ENCODE results near the gene STX1B.
A peak's percentile ranks its signal among the peaks of the same experiment; 100 is the strongest.
"Not testable (repeated sequence)": the region's sequence is repeated elsewhere in the genome, so short reads cannot be mapped to it uniquely, and the experiment has no call there.

The STX1B gene

DNA sequence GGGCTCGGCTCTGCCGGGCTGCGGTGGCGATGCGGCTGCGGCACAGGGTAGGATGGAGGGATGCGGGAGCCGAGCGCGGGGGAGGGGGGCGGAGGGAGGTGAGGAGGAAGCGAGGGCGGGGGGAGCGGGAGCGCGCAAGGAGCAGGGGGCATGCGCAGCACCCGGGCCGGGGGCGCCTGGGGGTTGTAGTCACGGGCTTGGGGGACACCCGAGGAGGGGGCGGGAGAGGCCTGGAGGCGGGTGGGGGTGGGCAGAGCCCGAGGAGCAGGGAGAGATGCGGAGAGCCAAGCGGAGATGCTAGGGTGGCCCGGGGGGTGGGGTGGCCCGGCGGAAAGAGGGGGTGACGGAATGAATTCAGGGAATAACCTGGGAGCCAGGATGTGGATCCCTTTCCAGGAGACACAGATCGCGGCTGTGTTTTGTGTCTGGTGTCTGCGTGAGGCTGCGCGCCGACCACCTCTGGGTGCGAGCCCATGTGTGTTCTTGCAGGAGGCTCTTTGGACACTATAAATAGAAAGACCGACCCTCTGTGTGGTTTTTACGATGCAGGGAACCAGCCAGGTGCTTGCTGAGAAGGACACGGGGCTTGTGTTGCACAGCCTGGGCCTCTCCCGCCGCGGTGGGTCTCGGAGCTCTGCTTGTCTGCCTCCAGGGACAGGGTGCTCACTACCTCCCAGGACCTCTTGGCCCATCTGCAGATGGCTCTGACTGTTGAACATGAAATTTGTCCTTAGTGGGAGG is at the start of gene STX1B:
STX1B (minus strand) TSS at position 54 of the 741 bp plus-strand sequence. CDS start 242 bp downstream, outside the sequence.
- DNase-seq = peak; percentile 52 to 58

GRCh38 chr16:31055613-31056012 is 45.2 kb upstream of the STX1B start:
- DNase-seq = no peak

GRCh38 chr16:31052114-31052513 is 41.7 kb upstream of the STX1B start:
- peak in 1 of 2 donors; percentile 54 for DNase-seq

GRCh38 chr16:31050280-31051030 is 40.0 kb upstream of the STX1B start:
- DNase-seq = no peak

- DNase-seq = no peak
Measured at GRCh38 chr16:31043898-31044481, 33.6 kb upstream of the STX1B start.

DNA sequence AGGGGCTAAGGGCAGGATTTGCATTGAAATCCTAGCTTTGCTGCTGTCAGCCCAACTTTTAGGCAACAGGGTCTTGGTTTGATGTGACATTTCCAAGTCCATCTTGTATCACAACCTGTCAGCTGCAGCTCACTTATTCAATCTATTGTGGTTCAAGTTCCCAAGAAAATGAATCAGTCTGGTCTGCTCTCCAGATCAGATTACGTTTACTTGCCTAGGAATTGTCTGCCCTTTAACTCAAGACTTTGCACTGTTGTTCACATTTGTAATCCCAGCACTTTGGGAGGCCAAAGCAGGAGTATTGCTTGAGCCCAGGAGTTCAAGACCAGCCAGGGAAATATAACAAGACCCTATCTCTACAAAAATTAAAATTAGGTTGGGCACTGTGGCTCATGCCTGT is 32.9 kb upstream of the STX1B start:
- no peak for DNase-seq

DNA sequence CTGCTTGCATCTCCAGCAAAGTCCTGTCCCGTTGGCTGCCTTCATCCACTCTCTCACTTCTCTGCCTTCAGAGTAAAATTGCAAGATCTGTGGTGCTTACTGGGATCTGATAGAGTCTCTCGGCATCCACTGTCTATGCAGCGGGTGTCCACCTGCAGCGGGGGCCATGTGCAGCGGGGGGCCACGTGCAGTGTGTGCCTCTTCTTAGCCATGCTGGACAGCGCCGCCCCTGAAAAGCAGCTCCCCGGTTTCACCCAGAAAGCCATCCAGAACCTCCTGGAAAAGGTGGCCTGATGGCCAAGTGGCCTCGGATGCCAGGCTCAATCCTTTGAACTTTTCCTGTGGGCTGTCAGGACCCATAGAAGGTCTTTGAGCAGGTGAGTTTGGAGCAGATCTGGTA is 32.4 kb upstream of the STX1B start:
- no peak for DNase-seq

- no peak for DNase-seq
Measured at GRCh38 chr16:31038993-31039392, 28.6 kb upstream of the STX1B start.

DNA sequence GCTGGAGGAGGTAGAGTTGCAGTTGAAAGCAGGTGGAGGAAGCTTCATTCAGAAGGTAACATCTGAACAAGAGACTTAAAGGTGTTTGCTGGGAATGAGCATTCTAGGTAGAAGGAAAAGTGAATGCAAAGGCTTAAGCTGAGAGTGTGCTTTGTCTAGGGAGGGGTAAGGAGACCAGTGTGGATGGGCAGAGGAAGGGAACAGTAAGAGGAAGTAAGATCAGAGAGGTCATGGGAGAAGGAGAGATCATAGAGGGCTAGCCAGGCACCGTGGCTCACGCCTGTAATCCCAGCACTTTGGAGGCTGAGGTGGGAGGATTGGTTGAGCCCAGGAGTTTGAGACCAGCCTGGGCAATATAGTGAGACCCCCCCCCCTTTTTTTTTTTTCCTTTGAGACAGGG is 26.3 kb upstream of the STX1B start:
- DNase-seq = no peak

DNA sequence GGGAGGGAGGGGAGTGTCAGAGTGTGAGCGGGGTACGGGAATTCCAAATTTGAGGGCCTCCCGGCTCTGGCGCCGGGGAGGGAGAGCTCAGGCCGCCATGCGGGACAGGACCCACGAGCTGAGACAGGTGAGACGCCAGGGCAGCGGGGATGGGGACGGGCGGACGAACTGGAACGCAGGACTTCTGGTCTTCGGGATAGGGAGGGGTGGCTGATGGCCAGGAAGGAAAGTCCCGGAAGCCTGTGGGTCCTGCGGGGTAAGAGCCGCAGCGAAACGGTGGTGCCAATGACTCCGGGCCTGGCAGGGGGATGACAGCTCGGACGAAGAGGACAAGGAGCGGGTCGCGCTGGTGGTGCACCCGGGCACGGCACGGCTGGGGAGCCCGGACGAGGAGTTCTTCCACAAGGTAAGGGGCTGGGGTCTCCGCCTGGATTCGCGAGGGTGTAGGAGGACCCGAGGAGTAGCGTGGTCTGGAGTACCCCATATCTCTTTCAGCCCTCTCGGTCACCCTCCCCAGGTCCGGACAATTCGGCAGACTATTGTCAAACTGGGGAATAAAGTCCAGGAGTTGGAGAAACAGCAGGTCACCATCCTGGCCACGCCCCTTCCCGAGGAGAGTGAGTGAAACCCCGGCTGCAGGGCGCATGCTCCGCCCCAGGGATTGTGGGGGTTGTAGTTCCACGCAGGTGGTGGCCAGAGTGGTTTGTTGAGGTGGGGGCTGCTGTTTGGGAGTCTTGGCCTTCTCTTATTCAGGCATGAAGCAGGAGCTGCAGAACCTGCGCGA is 23.5 kb upstream of the STX1B start:
- DNase-seq = peak; percentile 87 to 88

- peak; percentile 99 for DNase-seq
Measured at GRCh38 chr16:31032736-31033708, 22.6 kb upstream of the STX1B start, which contains the start of gene STX4. Gene STX4 (plus strand): TSS chr16:31033558. CDS start chr16:31033806, 248 bp downstream.

- no peak for DNase-seq
Measured at GRCh38 chr16:31031276-31031675, 20.8 kb upstream of the STX1B start.

DNA sequence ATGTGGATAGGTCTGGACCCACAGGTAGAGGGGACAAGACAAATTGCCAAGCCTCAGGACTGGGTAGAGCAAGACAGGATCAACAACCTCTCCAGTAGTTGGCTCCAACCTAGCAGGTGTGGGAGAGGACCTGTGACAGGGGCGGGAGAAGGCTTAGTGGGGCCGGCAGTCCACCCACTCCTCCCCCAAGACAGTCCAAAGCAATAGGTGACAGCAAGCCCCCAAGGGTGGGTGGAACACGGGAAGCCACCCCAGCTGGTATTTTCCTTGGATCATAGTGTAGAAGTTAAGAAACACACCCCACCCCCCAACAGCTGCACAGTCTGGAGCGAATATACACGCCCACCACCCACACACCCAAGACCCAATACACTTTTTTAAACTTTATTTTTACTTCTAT is 18.8 kb upstream of the STX1B start:
- DNase-seq = no peak

- DNase-seq = no peak
Measured at GRCh38 chr16:31025339-31025738, 14.9 kb upstream of the STX1B start.

DNA sequence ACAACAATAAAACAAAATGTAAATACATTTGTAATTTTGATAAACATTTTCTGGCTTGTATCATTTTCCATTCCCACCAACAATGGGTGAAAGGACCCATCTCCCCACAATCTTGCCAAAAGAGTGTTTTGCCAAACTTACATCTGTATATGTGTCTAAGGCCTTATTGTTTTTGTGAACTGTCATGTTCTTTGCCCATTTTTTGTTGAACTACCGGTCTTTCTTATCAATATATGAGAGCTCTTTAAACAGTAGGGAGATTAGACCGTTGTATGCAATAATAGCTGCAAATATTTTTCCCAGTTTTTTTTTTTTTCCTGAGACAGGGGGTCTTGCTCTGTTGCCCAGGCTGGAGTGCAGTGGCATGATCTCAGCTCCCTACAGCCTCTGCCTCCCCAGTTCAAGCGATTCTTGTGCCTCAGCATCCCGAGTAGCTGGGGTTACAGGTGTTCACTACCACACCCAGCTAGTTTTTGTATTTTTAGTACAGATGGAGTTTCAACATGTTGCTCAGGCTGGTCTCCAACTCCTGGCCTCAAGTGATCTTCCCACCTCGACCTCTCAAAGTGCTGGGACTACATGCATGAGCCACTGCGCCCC is 13.3 kb upstream of the STX1B start:
- DNase-seq = no peak

DNA sequence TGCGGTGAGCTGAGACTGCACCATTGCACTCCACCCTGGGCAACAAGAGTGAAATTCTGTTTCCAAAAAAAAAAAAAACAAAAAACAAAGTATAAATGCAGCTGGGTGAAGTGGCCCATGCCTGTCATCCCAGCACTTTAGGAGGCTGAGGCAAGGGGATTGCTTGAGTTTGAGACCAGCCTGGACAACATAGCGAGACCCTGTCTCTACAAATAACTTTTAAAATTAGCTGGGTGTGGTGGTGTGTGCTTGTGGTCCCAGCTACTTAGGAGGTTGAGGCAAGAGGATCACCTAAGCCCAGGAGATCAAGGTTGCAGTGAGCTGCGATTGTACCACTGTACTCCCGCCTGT is 12.8 kb upstream of the STX1B start:
- DNase-seq = no peak

DNA sequence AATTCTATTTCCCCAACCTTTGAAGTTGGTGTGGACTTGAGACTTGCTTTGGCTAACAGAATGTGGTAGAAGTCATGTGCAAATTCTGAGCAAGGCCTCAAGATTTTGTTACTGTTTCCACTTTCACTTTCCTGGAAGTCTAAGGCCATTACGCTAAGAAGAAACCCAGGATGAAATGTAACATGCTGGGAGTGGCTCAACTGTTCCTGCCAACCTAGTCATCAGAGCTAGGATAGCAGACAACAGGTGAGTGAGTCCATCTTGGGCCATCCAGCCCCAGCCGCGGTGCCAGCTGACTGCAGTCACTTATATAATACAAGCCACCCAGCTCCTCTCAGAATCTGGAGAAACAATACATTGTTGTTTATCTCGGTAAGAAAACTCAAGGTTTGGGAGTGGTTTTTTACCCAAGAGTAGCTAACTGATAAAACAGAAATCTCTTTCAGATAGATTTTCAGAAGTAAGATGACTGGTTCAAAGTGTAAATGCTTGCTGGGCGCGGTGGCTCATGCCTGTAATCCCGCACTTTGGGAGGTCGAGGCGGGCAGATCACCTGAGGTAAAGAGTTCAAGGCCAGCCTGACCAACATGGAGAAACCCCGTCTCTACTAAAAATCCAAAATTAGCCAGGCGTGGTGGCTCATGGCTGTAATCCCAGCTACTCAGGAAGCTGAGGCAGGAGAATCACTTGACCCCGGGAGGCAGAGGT is 12.3 kb upstream of the STX1B start:
- no peak for DNase-seq

DNA sequence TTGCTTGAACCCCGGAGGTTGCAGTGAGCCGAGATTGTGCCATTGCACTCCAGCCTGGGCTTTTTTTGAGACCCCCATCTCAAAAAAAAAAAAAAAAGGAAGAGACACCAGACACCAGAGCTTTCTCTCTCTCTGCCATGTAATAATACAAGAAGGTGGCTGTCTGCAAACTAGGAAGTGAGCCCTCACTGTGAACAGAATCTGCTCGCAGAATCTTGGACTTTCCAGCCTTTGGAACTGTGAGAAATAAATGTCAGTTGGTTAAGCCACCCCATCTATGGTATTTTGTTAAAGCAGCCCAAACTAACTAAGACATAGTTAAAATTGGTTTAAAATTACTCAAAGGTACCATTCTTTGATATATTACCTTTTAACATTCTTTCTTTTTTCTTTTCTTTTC is 10.1 kb upstream of the STX1B start:
- no peak for DNase-seq

GRCh38 chr16:31017756-31018155 is 7.3 kb upstream of the STX1B start:
- not testable (repeated sequence) for DNase-seq

DNA sequence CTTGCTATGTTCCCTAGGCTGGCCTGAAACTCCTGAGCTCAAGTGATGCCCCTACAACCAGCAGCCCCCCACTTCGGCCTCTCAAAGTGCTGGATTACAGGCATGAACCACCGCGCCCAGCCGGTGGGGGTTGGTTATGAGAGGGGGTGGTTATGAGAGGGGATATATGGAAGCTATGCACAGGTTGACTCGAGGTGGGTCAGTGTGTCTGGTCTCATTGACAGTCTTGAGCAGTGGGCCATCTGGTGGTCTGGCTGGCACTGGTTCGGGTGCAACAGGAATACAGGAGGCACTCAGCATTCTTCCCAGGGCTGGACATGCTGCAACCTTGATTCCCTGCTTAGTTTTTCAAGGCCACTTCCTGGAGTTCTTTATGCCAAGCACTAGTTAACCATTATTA is 5.6 kb upstream of the STX1B start:
- DNase-seq = no peak

GRCh38 chr16:31013292-31013691 is 2.9 kb upstream of the STX1B start:
- not testable (repeated sequence) for DNase-seq

Measured in CD4-positive, alpha-beta T cell treated with Interleukin-4 for 1 hour (primary cell).